Prostate gland (tissue), 2 donors: ENCODE results near the gene SLC22A16.

ENCODE experiments used
- CTCF ChIP-seq, 4 experiments: fragments of 200-600 bp in 2 of 4; fragments of 450-650 bp in 2 of 4; sonication (generic) in 2 of 4; IDR thresholded peaks; 1 replicate in 3 of 4; 2 replicates in 1 of 4; pipeline ENCODE4 v1.5.1; 2016 to 2019; ENCODE audit warnings: antibody characterized with exemption in 4 of 4, mild to moderate bottlenecking in 2 of 4, moderate library complexity in 2 of 4
- POLR2A ChIP-seq: fragments of 450-650 bp; IDR thresholded peaks from one replicate; pipeline ENCODE4 v1.6.1; 2016; ENCODE audit warnings: antibody characterized with exemption, mild to moderate bottlenecking
- POLR2AphosphoS5 ChIP-seq: sonication (generic); formaldehyde crosslinking; IDR thresholded peaks from one replicate; pipeline ENCODE4 v1.6.1; 2017; ENCODE audit warnings: antibody characterized with exemption

- no peak for TF ChIP-seq CTCF (IDR thresholded peaks at IDR 0.05)
- TF ChIP-seq POLR2AphosphoS5 = no peak
- no peak for TF ChIP-seq POLR2A
Observed at GRCh38 chr6:110520209-110520965, 44.0 kb upstream of the SLC22A16 start.
